ENCODE measurements around the gene YIPF7.

- TF ChIP-seq POLR2A (IDR thresholded peaks at IDR 0.05; ENCODE audit: low read length) = no peak
- no peak for TF ChIP-seq GATA1 (IDR thresholded peaks at IDR 0.05; ENCODE audit: low read depth, low read length)
These were observed 577 bp upstream of the YIPF7 start for GRCh38 chr4:44652002-44652401.
